Epithelial cell of esophagus (primary cell): ENCODE measurements around the gene EIF3F.
A peak's percentile ranks its signal among the peaks of the same experiment; 100 is the strongest.

Experiments used
- DNase-seq: peaks from one replicate; pipeline ENCODE4 v3.0.0; 2010; ENCODE audit warnings: low read depth
- H3K4me3 ChIP-seq: 2 replicates; pipeline ENCODE4 v1.5.1; 2011; ENCODE audit warnings: mild to moderate bottlenecking, low read length, control low read depth
- TF ChIP-seq, protein P1 (sequence below): IDR thresholded peaks from 2 replicates; pipeline ENCODE4 v1.5.1; 2011; ENCODE audit warnings: low read depth, mild to moderate bottlenecking, low read length, control low read depth, inconsistent platforms; ENCODE audit not compliant: insufficient read depth; ENCODE audit errors: missing control alignments

EIF3F gene

DNA sequence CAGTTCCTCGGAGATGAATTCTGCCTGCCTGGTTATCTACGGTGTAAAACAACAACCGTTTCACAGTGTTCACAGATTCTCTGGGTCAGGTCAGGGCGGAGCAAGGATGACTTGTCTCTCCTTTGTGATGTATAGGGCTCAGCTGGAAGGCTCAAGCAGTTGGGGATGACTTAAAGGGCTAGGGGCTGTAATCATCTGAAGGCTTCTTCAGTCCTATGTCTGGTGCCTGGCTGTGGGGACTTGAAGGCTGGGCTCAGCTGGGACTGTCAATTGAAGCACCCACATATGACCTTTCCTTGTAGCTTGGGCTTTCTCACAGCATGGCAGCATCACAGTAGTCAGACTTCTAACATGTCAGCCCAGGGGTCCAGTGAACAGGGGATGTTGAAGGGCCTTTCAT lies 29.3 kb downstream of the EIF3F start:
- DNase-seq = no peak
- TF ChIP-seq, protein P1, sequence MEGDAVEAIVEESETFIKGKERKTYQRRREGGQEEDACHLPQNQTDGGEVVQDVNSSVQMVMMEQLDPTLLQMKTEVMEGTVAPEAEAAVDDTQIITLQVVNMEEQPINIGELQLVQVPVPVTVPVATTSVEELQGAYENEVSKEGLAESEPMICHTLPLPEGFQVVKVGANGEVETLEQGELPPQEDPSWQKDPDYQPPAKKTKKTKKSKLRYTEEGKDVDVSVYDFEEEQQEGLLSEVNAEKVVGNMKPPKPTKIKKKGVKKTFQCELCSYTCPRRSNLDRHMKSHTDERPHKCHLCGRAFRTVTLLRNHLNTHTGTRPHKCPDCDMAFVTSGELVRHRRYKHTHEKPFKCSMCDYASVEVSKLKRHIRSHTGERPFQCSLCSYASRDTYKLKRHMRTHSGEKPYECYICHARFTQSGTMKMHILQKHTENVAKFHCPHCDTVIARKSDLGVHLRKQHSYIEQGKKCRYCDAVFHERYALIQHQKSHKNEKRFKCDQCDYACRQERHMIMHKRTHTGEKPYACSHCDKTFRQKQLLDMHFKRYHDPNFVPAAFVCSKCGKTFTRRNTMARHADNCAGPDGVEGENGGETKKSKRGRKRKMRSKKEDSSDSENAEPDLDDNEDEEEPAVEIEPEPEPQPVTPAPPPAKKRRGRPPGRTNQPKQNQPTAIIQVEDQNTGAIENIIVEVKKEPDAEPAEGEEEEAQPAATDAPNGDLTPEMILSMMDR = no peak
- H3K4me3 ChIP-seq = no peak overlapping the region

DNA sequence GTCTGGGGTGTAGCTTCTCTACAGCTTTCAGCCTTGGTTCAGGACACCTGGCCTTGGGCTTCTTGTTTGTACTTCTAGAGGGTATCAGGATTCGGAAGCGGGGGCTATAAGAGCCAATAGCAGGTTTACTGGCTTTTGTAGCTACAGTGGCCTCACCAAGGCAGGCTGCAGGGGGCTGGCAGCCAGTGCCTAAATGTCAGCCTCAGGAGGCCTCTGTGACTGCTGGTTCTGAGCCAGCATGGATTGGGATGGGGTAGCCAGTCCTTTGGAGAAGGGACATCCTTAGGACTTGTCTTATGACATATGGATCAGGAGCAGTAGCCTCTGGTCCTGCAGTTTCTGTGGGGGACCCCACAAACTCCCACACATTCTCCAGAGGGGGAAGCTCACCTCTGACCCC lies 29.9 kb downstream of the EIF3F start:
- H3K4me3 ChIP-seq = no peak overlapping the region
- no peak for DNase-seq
- TF ChIP-seq, protein P1 = no peak

DNA sequence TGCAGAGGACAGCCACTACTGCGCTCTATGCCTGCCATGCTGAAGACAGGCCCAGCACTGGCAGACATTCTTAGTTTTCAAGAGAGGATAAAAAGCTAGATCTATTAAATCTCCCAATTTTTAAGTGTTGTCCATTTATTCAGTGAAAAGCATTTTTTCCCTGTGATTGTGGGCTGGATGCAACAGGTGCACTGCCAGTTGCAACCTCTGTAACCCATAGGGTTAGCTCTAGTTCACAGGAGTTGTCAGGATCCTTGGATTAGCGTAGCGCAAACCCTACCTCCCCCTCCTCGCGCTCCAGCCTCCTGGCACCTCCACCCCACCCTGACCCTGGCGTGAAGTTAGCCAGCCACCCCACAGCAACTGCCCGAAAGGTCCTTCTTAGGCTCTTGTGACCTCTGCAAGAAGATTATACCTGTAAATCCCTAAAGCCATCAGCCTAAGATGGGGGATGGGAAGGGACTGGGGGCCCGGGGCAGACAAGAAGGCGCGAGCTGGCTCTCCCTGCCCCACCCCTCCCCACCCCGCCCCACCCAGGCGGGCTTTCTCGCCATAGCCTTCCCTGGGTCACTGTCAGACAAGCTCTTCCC lies 30.9 kb downstream of the EIF3F start:
- DNase-seq = no peak
- no peak overlapping the region for H3K4me3 ChIP-seq
- TF ChIP-seq, protein P1 = no peak

DNA sequence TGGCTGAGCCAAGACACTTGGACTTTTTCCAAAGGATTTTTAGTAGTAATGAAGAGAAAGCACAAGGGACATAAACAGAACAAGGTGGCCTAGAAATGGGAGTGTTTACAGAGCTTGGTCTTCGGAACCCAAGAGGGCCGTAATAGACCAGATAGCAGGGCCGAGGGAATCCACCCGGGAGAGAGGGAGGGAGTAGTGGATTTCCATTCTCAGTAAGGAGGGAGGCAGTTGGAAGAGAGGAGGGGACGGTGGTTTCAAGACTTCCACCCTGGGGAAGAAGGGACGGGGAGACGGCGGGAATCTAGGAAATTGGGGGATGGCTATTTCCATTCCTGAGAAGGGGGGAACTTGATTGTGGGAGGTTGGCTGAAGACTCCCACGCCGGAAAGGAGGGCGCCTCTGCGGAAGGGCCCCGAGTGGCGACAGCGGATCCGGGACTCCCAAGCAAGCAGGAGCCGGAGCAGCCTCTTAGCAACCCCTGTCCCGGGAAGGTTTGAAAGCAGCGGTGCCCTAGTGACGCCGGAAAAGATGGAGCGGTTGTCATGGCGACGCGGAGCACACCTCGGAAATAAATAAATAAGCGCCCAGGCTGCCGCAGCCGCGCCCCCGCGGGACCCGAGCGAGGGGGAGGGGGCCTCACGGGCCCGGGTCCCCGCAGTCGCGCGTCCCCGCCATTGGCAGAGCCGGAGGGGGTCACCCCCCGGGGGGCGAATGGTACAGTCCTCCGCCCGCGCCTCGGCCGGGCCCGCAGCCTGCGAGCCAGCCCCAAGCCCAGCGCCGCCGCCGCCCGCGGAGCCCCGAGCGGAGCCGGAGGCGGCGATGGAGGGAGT lies 31.6 kb downstream of the EIF3F start:
- TF ChIP-seq, protein P1 = no peak
- peak overlapping the region; percentile 33 for H3K4me3 ChIP-seq
- DNase-seq = peak; percentile 38

DNA sequence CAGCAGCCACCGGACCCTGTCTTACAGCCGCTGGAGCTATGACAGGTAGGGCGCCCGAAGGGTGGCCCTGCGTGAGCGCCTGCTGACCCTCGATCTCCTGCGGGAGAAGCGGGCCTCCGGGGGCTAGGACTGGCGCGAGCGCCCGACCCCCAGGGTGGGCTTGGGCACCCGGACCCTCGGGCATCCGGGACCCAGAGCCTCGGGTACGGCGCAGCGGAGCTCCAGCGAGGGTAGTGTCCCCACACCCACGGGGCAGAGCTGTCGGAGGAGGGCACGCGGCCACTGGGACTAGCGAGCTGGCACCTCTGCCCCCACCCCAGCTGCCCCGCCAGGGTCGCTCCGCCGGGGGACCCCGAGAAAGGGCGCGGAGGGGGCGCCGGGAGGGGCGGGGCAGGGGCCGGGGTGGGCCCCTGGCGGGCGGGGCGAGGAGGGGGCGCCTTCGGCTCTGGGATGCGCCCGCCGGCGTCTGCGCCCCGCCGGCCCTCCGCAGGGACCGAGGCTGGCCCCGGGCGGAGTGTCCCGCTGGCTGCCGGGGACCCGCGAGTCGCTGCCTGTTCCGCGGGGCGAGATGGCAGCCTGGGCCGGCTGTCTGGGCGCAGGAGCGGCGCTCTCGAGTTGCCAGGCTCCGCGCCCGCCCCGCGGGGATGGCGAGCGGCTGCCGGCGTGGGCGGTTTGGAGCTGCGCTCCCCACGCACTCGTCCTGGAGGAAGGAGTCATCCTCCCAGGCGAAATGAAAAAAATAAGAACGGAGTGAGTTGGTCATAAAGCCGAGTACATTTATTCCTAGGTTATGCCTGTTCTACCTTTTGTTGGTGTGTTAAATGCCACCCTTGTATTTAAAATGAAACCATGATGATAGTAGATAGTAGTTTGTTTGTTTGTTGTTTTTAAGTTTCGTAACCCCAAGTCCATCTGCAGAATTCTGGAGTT lies 32.4 kb downstream of the EIF3F start:
- TF ChIP-seq, protein P1 = no peak
- DNase-seq = peak; percentile 49

DNA sequence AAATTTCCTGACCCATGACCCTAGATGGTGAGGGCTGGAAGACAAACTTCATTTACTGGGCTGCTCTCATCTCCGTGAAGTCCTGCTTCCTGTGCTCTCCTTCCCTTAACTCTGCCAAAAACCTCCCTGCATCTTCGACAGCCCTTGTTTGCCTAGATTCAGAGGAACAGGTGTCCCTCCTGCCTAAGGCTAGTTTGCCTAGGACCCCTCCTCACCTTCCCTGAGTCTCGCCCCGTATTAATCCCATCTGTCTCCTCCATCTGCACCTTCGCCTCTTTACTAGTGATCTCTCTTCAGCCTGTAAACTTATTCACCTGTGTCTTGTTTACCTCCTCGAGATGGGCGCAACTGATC lies 33.1 kb downstream of the EIF3F start:
- TF ChIP-seq, protein P1 = no peak
- no peak for DNase-seq
- H3K4me3 ChIP-seq = no peak overlapping the region

More for the DNA sequence above, 32.4 kb downstream of the EIF3F start:
- H3K4me3 ChIP-seq = peak overlapping the region; percentile 33
